Measurements from ENCODE around the gene GPR160. TPM values are rescaled to one million over a fixed set of nuclear protein-coding genes. Genes with fewer than 3 reads are reported as not detected.
A peak's percentile ranks its signal among the peaks of the same experiment; 100 is the strongest.

The GPR160 gene
- total and polyA plus RNA-seq, 7 experiments from 2014 or later: 6.1 to 44.3 (median 17.1) TPM

GRCh38 chr3:170046269-170047132 lies 8.7 kb downstream of the GPR160 start:
- peaks cover 0 to 19% of the 10 kb centered on the region in 2 donors for H3K4me1 ChIP-seq (ENCODE audit: control insufficient read depth in 2 of 2, insufficient read depth in 2 of 2, low read length in 2 of 2)
- Mint-ChIP-seq H3K27me3 (no peaks in the 10 kb centered on the region), H3K36me3 (peaks cover 0 to 14% (median 7%) of the 10 kb centered on the region in 5 donors), H3K4me1 (peaks cover 18 to 50% (median 25%) of the 10 kb centered on the region in 7 donors), H3K9me3 (peaks cover 0 to 2% (median 0%) of the 10 kb centered on the region in 11 donors), H3K27ac (peak overlapping the region in 7 of 9 donors; percentile 17 to 86 (median 40)), H3K4me3 (peak overlapping the region in 7 of 10 donors; percentile 1 to 59 (median 23))
- no peaks in the 10 kb centered on the region for H3K27me3 ChIP-seq (ENCODE audit: control insufficient read depth in 2 of 2, insufficient read depth in 2 of 2, low read length in 2 of 2)
- CTCF ChIA-PET: interaction anchor here (2.0 kb wide), 2 partner anchors 11 to 185 kb away, joined by 5 to 10 read pairs; no protein-coding TSS in a partner anchor
- no peaks in the 10 kb centered on the region for H3K9me3 ChIP-seq (ENCODE audit: control insufficient read depth in 2 of 3, low read length in 3 of 3)
- H3K27ac ChIP-seq (ENCODE audit: low read depth, low read length): no peak overlapping the region
- ATAC-seq (no peak), DNase-seq (no peak)
- no peak overlapping the region for H3K4me3 ChIP-seq (ENCODE audit: low read length)
- no peaks in the 10 kb centered on the region for H3K36me3 ChIP-seq (ENCODE audit: control insufficient read depth in 2 of 3, insufficient read depth in 3 of 3, low read length in 3 of 3)
- intact Hi-C loops (cut with micrococcal nuclease): loop anchor here in 1 of 2 donors (1.0 kb wide), 1 partner anchor 8 kb away; no protein-coding TSS in a partner anchor
- POLR2A ChIA-PET: interaction anchor here (0.8 to 1.3 kb wide), 2 partner anchors 25 to 116 kb away, joined by 3 read pairs; no protein-coding TSS in a partner anchor

GRCh38 chr3:170047133-170047404 lies 9.3 kb downstream of the GPR160 start:
- CTCF ChIA-PET: no interaction called here
- H3K36me3 Mint-ChIP-seq: peaks cover 0 to 14% (median 7%) of the 10 kb centered on the region in 5 donors
- H3K4me1 Mint-ChIP-seq: peaks cover 18 to 50% (median 25%) of the 10 kb centered on the region in 7 donors
- no peaks in the 10 kb centered on the region for H3K9me3 ChIP-seq (ENCODE audit: control insufficient read depth in 2 of 3, low read length in 3 of 3)
- H3K27ac Mint-ChIP-seq: peak overlapping the region in 2 of 9 donors; percentile 35 to 54
- H3K9me3 Mint-ChIP-seq: peaks cover 0 to 2% (median 0%) of the 10 kb centered on the region in 11 donors
- ATAC-seq (no peak), DNase-seq (no peak)
- H3K4me3 Mint-ChIP-seq: no peak overlapping the region
- H3K27ac ChIP-seq (ENCODE audit: low read depth, low read length): no peak overlapping the region
- intact Hi-C loops (cut with micrococcal nuclease): no loop called here
- POLR2A ChIA-PET: interaction anchor here (1.3 kb wide), 1 partner anchor 25 kb away, joined by 3 read pairs; no protein-coding TSS in a partner anchor
- peaks cover 0 to 19% of the 10 kb centered on the region in 2 donors for H3K4me1 ChIP-seq (ENCODE audit: control insufficient read depth in 2 of 2, insufficient read depth in 2 of 2, low read length in 2 of 2)
- no peaks in the 10 kb centered on the region for H3K27me3 Mint-ChIP-seq
- no peak overlapping the region for H3K4me3 ChIP-seq (ENCODE audit: low read length)
- no peaks in the 10 kb centered on the region for H3K27me3 ChIP-seq (ENCODE audit: control insufficient read depth in 2 of 2, insufficient read depth in 2 of 2, low read length in 2 of 2)
- H3K36me3 ChIP-seq (ENCODE audit: control insufficient read depth in 2 of 3, insufficient read depth in 3 of 3, low read length in 3 of 3): no peaks in the 10 kb centered on the region

- H3K36me3 Mint-ChIP-seq: peaks cover 0 to 14% (median 1%) of the 10 kb centered on the region in 5 donors
- H3K9me3 Mint-ChIP-seq: peaks cover 0 to 2% (median 0%) of the 10 kb centered on the region in 11 donors
- intact Hi-C loops (cut with micrococcal nuclease): no loop called here
- Histone ChIP-seq H3K4me1 (ENCODE audit: control insufficient read depth in 2 of 2, insufficient read depth in 2 of 2, low read length in 2 of 2) (peaks cover 0 to 15% of the 10 kb centered on the region in 2 donors), H3K4me3 (ENCODE audit: low read length) (no peak overlapping the region), H3K27me3 (ENCODE audit: control insufficient read depth in 2 of 2, insufficient read depth in 2 of 2, low read length in 2 of 2) (no peaks in the 10 kb centered on the region), H3K9me3 (ENCODE audit: control insufficient read depth in 2 of 3, low read length in 3 of 3) (no peaks in the 10 kb centered on the region), H3K36me3 (ENCODE audit: control insufficient read depth in 2 of 3, insufficient read depth in 3 of 3, low read length in 3 of 3) (no peaks in the 10 kb centered on the region), H3K27ac (ENCODE audit: low read depth, low read length) (no peak overlapping the region)
- POLR2A ChIA-PET: interaction anchor here (0.6 to 1.6 kb wide), 5 partner anchors 9 to 184 kb away, joined by 3 to 15 read pairs (median 4); no protein-coding TSS in a partner anchor
- DNase-seq (no peak), ATAC-seq (no peak)
- H3K27me3 Mint-ChIP-seq: no peaks in the 10 kb centered on the region
- no peak overlapping the region for H3K27ac Mint-ChIP-seq
- H3K4me1 Mint-ChIP-seq: peaks cover 10 to 44% (median 19%) of the 10 kb centered on the region in 7 donors
- CTCF ChIA-PET: interaction anchor here (0.9 kb wide), 1 partner anchor 184 kb away, joined by 6 read pairs; no protein-coding TSS in a partner anchor
- H3K4me3 Mint-ChIP-seq: no peak overlapping the region
These were observed 11.6 kb downstream of the GPR160 start for GRCh38 chr3:170049146-170050000.

DNA sequence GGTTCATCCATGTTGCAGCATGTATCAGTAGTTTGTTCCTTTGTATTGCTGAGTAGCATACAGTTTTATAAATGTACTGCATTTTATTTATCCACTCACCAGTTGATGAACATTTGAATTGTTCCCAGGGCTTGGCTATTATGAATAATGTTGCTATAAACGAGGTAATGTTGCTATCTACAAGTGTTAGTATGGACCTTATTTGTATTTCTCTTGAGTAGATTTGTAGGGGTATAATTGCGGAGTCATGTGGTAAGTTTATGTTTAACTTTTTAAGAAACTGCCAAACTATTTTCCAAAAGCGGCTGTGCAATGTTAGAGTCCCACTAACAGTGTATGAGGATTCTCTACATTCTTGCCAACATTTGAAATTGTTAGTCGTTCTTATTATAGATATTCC lies 13.0 kb downstream of the GPR160 start:
- no peak overlapping the region for H3K4me3 ChIP-seq (ENCODE audit: low read length)
- Mint-ChIP-seq H3K4me3 (no peak overlapping the region), H3K9me3 (peaks cover 0 to 2% (median 0%) of the 10 kb centered on the region in 11 donors), H3K27ac (peak overlapping the region in 1 of 9 donors; percentile 15), H3K27me3 (no peaks in the 10 kb centered on the region), H3K4me1 (peaks cover 4 to 34% (median 13%) of the 10 kb centered on the region in 7 donors), H3K36me3 (peaks cover 0 to 14% (median 1%) of the 10 kb centered on the region in 5 donors)
- no peaks in the 10 kb centered on the region for H3K9me3 ChIP-seq (ENCODE audit: control insufficient read depth in 2 of 3, low read length in 3 of 3)
- DNase-seq: no peak
- no peaks in the 10 kb centered on the region for H3K36me3 ChIP-seq (ENCODE audit: control insufficient read depth in 2 of 3, insufficient read depth in 3 of 3, low read length in 3 of 3)
- H3K27ac ChIP-seq (ENCODE audit: low read depth, low read length): no peak overlapping the region
- H3K4me1 ChIP-seq (ENCODE audit: control insufficient read depth in 2 of 2, insufficient read depth in 2 of 2, low read length in 2 of 2): peaks cover 0 to 5% of the 10 kb centered on the region in 2 donors
- CTCF ChIA-PET: no interaction called here
- POLR2A ChIA-PET: interaction anchor here (1.6 kb wide), 1 partner anchor 11 kb away, joined by 15 read pairs; no protein-coding TSS in a partner anchor
- intact Hi-C loops (cut with micrococcal nuclease): no loop called here
- no peak for ATAC-seq
- no peaks in the 10 kb centered on the region for H3K27me3 ChIP-seq (ENCODE audit: control insufficient read depth in 2 of 2, insufficient read depth in 2 of 2, low read length in 2 of 2)

DNA sequence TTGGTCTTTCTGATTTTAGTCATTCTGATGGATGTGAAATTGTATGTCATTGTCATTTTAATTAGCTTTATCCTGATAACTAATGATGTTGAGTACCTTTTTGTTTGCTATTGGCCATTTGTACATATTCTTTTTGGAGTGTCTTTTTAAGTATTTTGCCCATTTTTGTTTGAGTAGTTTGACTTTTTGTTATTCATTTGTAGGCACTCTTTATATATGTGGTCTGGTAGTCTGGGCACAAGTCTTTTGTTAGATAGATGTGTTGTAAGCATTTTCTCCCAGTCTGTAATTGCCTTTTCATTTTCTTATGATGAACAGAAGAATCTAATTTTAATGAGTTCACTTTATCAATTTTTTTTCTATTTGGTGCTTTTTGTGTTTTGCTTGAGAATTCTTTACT lies 14.6 kb downstream of the GPR160 start:
- Mint-ChIP-seq H3K9me3 (no peaks in the 10 kb centered on the region), H3K4me1 (peaks cover 3 to 30% (median 8%) of the 10 kb centered on the region in 7 donors), H3K36me3 (peaks cover 0 to 14% (median 1%) of the 10 kb centered on the region in 5 donors), H3K27ac (no peak overlapping the region), H3K27me3 (no peaks in the 10 kb centered on the region), H3K4me3 (no peak overlapping the region)
- POLR2A ChIA-PET: interaction anchor here (0.7 to 1.6 kb wide), 3 partner anchors 186 to 297 kb away, joined by 3 to 4 read pairs (median 4); no protein-coding TSS in a partner anchor
- CTCF ChIA-PET: interaction anchor here (1.4 to 2.6 kb wide), 2 partner anchors 8 to 190 kb away, joined by 3 to 12 read pairs; no protein-coding TSS in a partner anchor
- Histone ChIP-seq H3K4me1 (ENCODE audit: control insufficient read depth in 2 of 2, insufficient read depth in 2 of 2, low read length in 2 of 2) (no peaks in the 10 kb centered on the region), H3K36me3 (ENCODE audit: control insufficient read depth in 2 of 3, insufficient read depth in 3 of 3, low read length in 3 of 3) (no peaks in the 10 kb centered on the region), H3K27me3 (ENCODE audit: control insufficient read depth in 2 of 2, insufficient read depth in 2 of 2, low read length in 2 of 2) (no peaks in the 10 kb centered on the region), H3K9me3 (ENCODE audit: control insufficient read depth in 2 of 3, low read length in 3 of 3) (no peaks in the 10 kb centered on the region), H3K27ac (ENCODE audit: low read depth, low read length) (no peak overlapping the region), H3K4me3 (ENCODE audit: low read length) (no peak overlapping the region)
- no peak for DNase-seq
- intact Hi-C loops (cut with micrococcal nuclease): no loop called here
- no peak for ATAC-seq

GRCh38 chr3:170054204-170054603 lies 16.4 kb downstream of the GPR160 start:
- DNase-seq (peak in 3 of 9 donors; percentile 26 to 43 (median 33)), ATAC-seq (peak; percentile 57)
- H3K9me3 ChIP-seq (ENCODE audit: control insufficient read depth in 2 of 3, low read length in 3 of 3): no peaks in the 10 kb centered on the region
- CTCF ChIA-PET: interaction anchor here (0.6 to 2.6 kb wide), 5 partner anchors 9 to 221 kb away, joined by 4 to 12 read pairs (median 5); no protein-coding TSS in a partner anchor
- Mint-ChIP-seq H3K9me3 (no peaks in the 10 kb centered on the region), H3K4me1 (peaks cover 8 to 41% (median 23%) of the 10 kb centered on the region in 7 donors), H3K27me3 (no peaks in the 10 kb centered on the region), H3K36me3 (peaks cover 0 to 13% (median 3%) of the 10 kb centered on the region in 5 donors), H3K27ac (no peak overlapping the region), H3K4me3 (no peak overlapping the region)
- peaks cover 0 to 7% of the 10 kb centered on the region in 2 donors for H3K4me1 ChIP-seq (ENCODE audit: control insufficient read depth in 2 of 2, insufficient read depth in 2 of 2, low read length in 2 of 2)
- H3K27me3 ChIP-seq (ENCODE audit: control insufficient read depth in 2 of 2, insufficient read depth in 2 of 2, low read length in 2 of 2): no peaks in the 10 kb centered on the region
- POLR2A ChIA-PET: interaction anchor here (0.6 to 1.4 kb wide), 6 partner anchors 20 to 395 kb away, joined by 3 to 7 read pairs (median 4); partner anchors contain the start of gene SEC62
- no peak overlapping the region for H3K27ac ChIP-seq (ENCODE audit: low read depth, low read length)
- intact Hi-C loops (cut with micrococcal nuclease): loop anchor here (1.0 to 2.0 kb wide), 5 partner anchors 17 to 291 kb away; partner anchors contain the start of gene GPR160 (in 2 of the 2)
- H3K36me3 ChIP-seq (ENCODE audit: control insufficient read depth in 2 of 3, insufficient read depth in 3 of 3, low read length in 3 of 3): no peaks in the 10 kb centered on the region
- no peak overlapping the region for H3K4me3 ChIP-seq (ENCODE audit: low read length)
